ENCODE results near the gene OSTM1. TPM values are rescaled to one million over a fixed set of nuclear protein-coding genes. Genes with fewer than 3 reads are reported as not detected.

The OSTM1 gene
- total and polyA plus RNA-seq, 8 donors, result 6.2 to 19.2 (median 12.4) TPM

GRCh38 chr6:108105571-108105970 lies 31.0 kb upstream of the OSTM1 start:
- Histone ChIP-seq H3K9me3 (no peaks in the 10 kb centered on the region), H3K4me1 (no peaks in the 10 kb centered on the region), H3K27me3 (no peaks in the 10 kb centered on the region), H3K27ac (no peak overlapping the region), H3K36me3 (no peaks in the 10 kb centered on the region), H3K4me3 (no peak overlapping the region)
- intact Hi-C loops (cut with DNase I), result no loop called here
- WGBS, 2 donors, result 92 to 93% methylated on average over 1 of the region's 1 CpG
- ATAC-seq (no peak), FAIRE-seq (no peak), DNase-seq (no peak)
- TF ChIP-seq CTCF (IDR thresholded peaks at IDR 0.05), result no peak

GRCh38 chr6:108102965-108103364 lies 28.4 kb upstream of the OSTM1 start:
- H3K27ac ChIP-seq, result no peak overlapping the region
- ATAC-seq (no peak), FAIRE-seq (no peak), DNase-seq (no peak)
- H3K36me3 ChIP-seq, result no peaks in the 10 kb centered on the region
- H3K27me3 ChIP-seq, result no peaks in the 10 kb centered on the region
- TF ChIP-seq CTCF (IDR thresholded peaks at IDR 0.05), result no peak
- H3K9me3 ChIP-seq, result no peaks in the 10 kb centered on the region
- no peaks in the 10 kb centered on the region for H3K4me1 ChIP-seq
- H3K4me3 ChIP-seq, result no peak overlapping the region
- whole genome bisulfite sequencing, 2 donors, result 81 to 87% methylated on average over 3 of the region's 3 CpGs
- intact Hi-C loops (cut with DNase I), result no loop called here

- WGBS, 2 donors, result 85 to 91% methylated on average over 2 of the region's 2 CpGs
- H3K4me3 ChIP-seq, result no peak overlapping the region
- no peak for ATAC-seq
- intact Hi-C loops (cut with DNase I), result no loop called here
- no peaks in the 10 kb centered on the region for H3K9me3 ChIP-seq
- no peak for DNase-seq
- no peaks in the 10 kb centered on the region for H3K4me1 ChIP-seq
- H3K36me3 ChIP-seq, result no peaks in the 10 kb centered on the region
- no peaks in the 10 kb centered on the region for H3K27me3 ChIP-seq
- no peak for TF ChIP-seq CTCF (IDR thresholded peaks at IDR 0.05)
- FAIRE-seq, result no peak
- H3K27ac ChIP-seq, result no peak overlapping the region
Observed at GRCh38 chr6:108100003-108100402, 25.5 kb upstream of the OSTM1 start.

GRCh38 chr6:108097882-108098281 lies 23.3 kb upstream of the OSTM1 start:
- H3K9me3 ChIP-seq, result no peaks in the 10 kb centered on the region
- H3K27ac ChIP-seq, result no peak overlapping the region
- no peaks in the 10 kb centered on the region for H3K27me3 ChIP-seq
- H3K4me3 ChIP-seq, result no peak overlapping the region
- DNase-seq (no peak), ATAC-seq (no peak), FAIRE-seq (no peak)
- no peaks in the 10 kb centered on the region for H3K4me1 ChIP-seq
- H3K36me3 ChIP-seq, result no peaks in the 10 kb centered on the region
- intact Hi-C loops (cut with DNase I), result no loop called here
- no peak for TF ChIP-seq CTCF (IDR thresholded peaks at IDR 0.05)
- 95 to 97% methylated on average over 1 of the region's 1 CpG for WGBS, 2 donors

GRCh38 chr6:108093781-108094300 lies 19.3 kb upstream of the OSTM1 start:
- WGBS, 2 donors, result 76 to 89% methylated on average over 4 of the region's 4 CpGs
- TF ChIP-seq CTCF (IDR thresholded peaks at IDR 0.05), result no peak
- Histone ChIP-seq H3K4me1 (no peaks in the 10 kb centered on the region), H3K9me3 (no peaks in the 10 kb centered on the region), H3K36me3 (no peaks in the 10 kb centered on the region), H3K4me3 (no peak overlapping the region), H3K27me3 (no peaks in the 10 kb centered on the region), H3K27ac (no peak overlapping the region)
- ATAC-seq, result no peak
- intact Hi-C loops (cut with DNase I), result no loop called here
- FAIRE-seq, result no peak
- DNase-seq, result no peak
